ENCODE data around the gene HSD17B4. TPM values are rescaled to one million over a fixed set of nuclear protein-coding genes. Genes with fewer than 3 reads are reported as not detected.

The HSD17B4 gene
- total RNA-seq, 1 donor from 2014 or later: 204 TPM

DNA sequence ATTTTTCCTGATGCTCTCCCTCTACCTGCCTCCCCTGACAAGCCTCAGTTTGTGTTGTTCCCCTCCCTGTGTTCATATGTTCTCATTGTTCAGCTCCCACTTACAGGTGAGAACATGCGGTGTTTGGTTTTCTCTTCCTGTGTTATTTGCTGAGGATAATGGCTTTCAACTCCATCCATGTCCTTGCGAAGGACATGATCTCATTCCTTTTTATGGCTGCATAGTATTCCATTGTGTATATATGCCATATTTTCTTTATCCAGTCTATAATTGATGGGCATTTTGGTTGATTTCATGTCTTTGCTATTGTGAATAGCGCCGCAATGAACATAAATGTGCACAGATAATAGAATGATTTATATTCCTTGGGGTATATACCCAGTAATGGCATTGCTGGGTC is 99.5 kb downstream of the HSD17B4 start:
- H3K27me3 Mint-ChIP-seq: no peaks in the 10 kb centered on the region
- no peaks in the 10 kb centered on the region for H3K36me3 Mint-ChIP-seq
- H3K27ac Mint-ChIP-seq: no peak overlapping the region
- no peaks in the 10 kb centered on the region for H3K4me1 Mint-ChIP-seq (ENCODE audit: unreplicated experiment)
- no peaks in the 10 kb centered on the region for H3K9me3 Mint-ChIP-seq
- TF ChIP-seq, protein P1, sequence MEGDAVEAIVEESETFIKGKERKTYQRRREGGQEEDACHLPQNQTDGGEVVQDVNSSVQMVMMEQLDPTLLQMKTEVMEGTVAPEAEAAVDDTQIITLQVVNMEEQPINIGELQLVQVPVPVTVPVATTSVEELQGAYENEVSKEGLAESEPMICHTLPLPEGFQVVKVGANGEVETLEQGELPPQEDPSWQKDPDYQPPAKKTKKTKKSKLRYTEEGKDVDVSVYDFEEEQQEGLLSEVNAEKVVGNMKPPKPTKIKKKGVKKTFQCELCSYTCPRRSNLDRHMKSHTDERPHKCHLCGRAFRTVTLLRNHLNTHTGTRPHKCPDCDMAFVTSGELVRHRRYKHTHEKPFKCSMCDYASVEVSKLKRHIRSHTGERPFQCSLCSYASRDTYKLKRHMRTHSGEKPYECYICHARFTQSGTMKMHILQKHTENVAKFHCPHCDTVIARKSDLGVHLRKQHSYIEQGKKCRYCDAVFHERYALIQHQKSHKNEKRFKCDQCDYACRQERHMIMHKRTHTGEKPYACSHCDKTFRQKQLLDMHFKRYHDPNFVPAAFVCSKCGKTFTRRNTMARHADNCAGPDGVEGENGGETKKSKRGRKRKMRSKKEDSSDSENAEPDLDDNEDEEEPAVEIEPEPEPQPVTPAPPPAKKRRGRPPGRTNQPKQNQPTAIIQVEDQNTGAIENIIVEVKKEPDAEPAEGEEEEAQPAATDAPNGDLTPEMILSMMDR (conservative IDR thresholded peaks at IDR 0.05): no peak
- H3K4me3 Mint-ChIP-seq: no peak overlapping the region
- no peak for DNase-seq (ENCODE audit: extremely low spot score, unreplicated experiment)

GRCh38 chr5:119554597-119554996 is 102.3 kb downstream of the HSD17B4 start:
- DNase-seq (ENCODE audit: extremely low spot score, unreplicated experiment): no peak
- Mint-ChIP-seq H3K36me3 (peaks cover 3% of the 10 kb centered on the region), H3K9me3 (no peaks in the 10 kb centered on the region), H3K27ac (no peak overlapping the region), H3K27me3 (no peaks in the 10 kb centered on the region), H3K4me1 (ENCODE audit: unreplicated experiment) (no peaks in the 10 kb centered on the region), H3K4me3 (no peak overlapping the region)
- TF ChIP-seq, protein P1 (conservative IDR thresholded peaks at IDR 0.05): no peak

GRCh38 chr5:119570910-119571309 is 118.6 kb downstream of the HSD17B4 start:
- Mint-ChIP-seq H3K36me3 (no peaks in the 10 kb centered on the region), H3K27ac (no peak overlapping the region), H3K4me3 (no peak overlapping the region), H3K9me3 (no peaks in the 10 kb centered on the region), H3K4me1 (ENCODE audit: unreplicated experiment) (peaks cover 11% of the 10 kb centered on the region), H3K27me3 (peaks cover 4% of the 10 kb centered on the region)
- no peak for DNase-seq (ENCODE audit: extremely low spot score, unreplicated experiment)
- TF ChIP-seq, protein P1 (conservative IDR thresholded peaks at IDR 0.05): no peak

- TF ChIP-seq, protein P1 (conservative IDR thresholded peaks at IDR 0.05): peak; percentile 57
- Mint-ChIP-seq H3K9me3 (no peaks in the 10 kb centered on the region), H3K4me3 (no peak overlapping the region), H3K4me1 (ENCODE audit: unreplicated experiment) (peaks cover 29% of the 10 kb centered on the region), H3K36me3 (no peaks in the 10 kb centered on the region), H3K27ac (no peak overlapping the region), H3K27me3 (no peaks in the 10 kb centered on the region)
- no peak for DNase-seq (ENCODE audit: extremely low spot score, unreplicated experiment)
Measured at GRCh38 chr5:119578937-119579336, 126.6 kb downstream of the HSD17B4 start.

- no peaks in the 10 kb centered on the region for H3K9me3 Mint-ChIP-seq
- H3K27ac Mint-ChIP-seq: no peak overlapping the region
- H3K36me3 Mint-ChIP-seq: no peaks in the 10 kb centered on the region
- H3K27me3 Mint-ChIP-seq: no peaks in the 10 kb centered on the region
- TF ChIP-seq, protein P1 (conservative IDR thresholded peaks at IDR 0.05): no peak
- H3K4me3 Mint-ChIP-seq: no peak overlapping the region
- H3K4me1 Mint-ChIP-seq (ENCODE audit: unreplicated experiment): peaks cover 29% of the 10 kb centered on the region
- no peak for DNase-seq (ENCODE audit: extremely low spot score, unreplicated experiment)
Measured at GRCh38 chr5:119582987-119583386, 130.7 kb downstream of the HSD17B4 start.

GRCh38 chr5:119583684-119584083 is 131.4 kb downstream of the HSD17B4 start:
- DNase-seq (ENCODE audit: extremely low spot score, unreplicated experiment): no peak
- H3K4me1 Mint-ChIP-seq (ENCODE audit: unreplicated experiment): peaks cover 29% of the 10 kb centered on the region
- TF ChIP-seq, protein P1 (conservative IDR thresholded peaks at IDR 0.05): no peak
- H3K27me3 Mint-ChIP-seq: no peaks in the 10 kb centered on the region
- H3K36me3 Mint-ChIP-seq: no peaks in the 10 kb centered on the region
- no peaks in the 10 kb centered on the region for H3K9me3 Mint-ChIP-seq
- H3K27ac Mint-ChIP-seq: no peak overlapping the region
- H3K4me3 Mint-ChIP-seq: no peak overlapping the region
